ENCODE results near the gene NEAT1.

The NEAT1 gene

GRCh38 chr11:65390099-65390941 lies 32.3 kb upstream of the NEAT1 start:
- DNase-seq: no peak

- no peak for DNase-seq
Observed at GRCh38 chr11:65390996-65391395, 31.6 kb upstream of the NEAT1 start.

GRCh38 chr11:65392186-65392829 lies 30.3 kb upstream of the NEAT1 start:
- DNase-seq: no peak

GRCh38 chr11:65392899-65393298 lies 29.7 kb upstream of the NEAT1 start:
- DNase-seq: no peak

GRCh38 chr11:65393513-65394079 lies 29.0 kb upstream of the NEAT1 start:
- no peak for DNase-seq

- no peak for DNase-seq
Observed at GRCh38 chr11:65394125-65394536, 28.5 kb upstream of the NEAT1 start.

- DNase-seq: no peak
Observed at GRCh38 chr11:65395961-65396530, 26.6 kb upstream of the NEAT1 start.

GRCh38 chr11:65396769-65397745 lies 25.5 kb upstream of the NEAT1 start:
- no peak for DNase-seq

GRCh38 chr11:65398362-65398910 lies 24.2 kb upstream of the NEAT1 start:
- DNase-seq: no peak

- no peak for DNase-seq
Observed at GRCh38 chr11:65399249-65399648, 23.3 kb upstream of the NEAT1 start.

GRCh38 chr11:65399845-65400244 lies 22.8 kb upstream of the NEAT1 start:
- DNase-seq: no peak

- no peak for DNase-seq
Observed at GRCh38 chr11:65400307-65401072, 22.1 kb upstream of the NEAT1 start.

GRCh38 chr11:65401073-65401802 lies 21.4 kb upstream of the NEAT1 start:
- DNase-seq: no peak

- DNase-seq: no peak
Observed at GRCh38 chr11:65401803-65402248, 20.8 kb upstream of the NEAT1 start.

GRCh38 chr11:65402790-65403189 lies 19.8 kb upstream of the NEAT1 start:
- DNase-seq: no peak

- DNase-seq: no peak
Observed at GRCh38 chr11:65403607-65404121, 18.9 kb upstream of the NEAT1 start.

- DNase-seq: no peak
Observed at GRCh38 chr11:65404210-65404609, 18.4 kb upstream of the NEAT1 start.

GRCh38 chr11:65404638-65405339 lies 17.8 kb upstream of the NEAT1 start:
- DNase-seq: no peak

GRCh38 chr11:65410936-65411680 lies 11.5 kb upstream of the NEAT1 start:
- DNase-seq: no peak
